Measurements from ENCODE around the gene BCR. TPM values are rescaled to one million over a fixed set of nuclear protein-coding genes. Genes with fewer than 3 reads are reported as not detected.

BCR gene
- total and polyA plus RNA-seq, 2 of the 13 experiments (the other 11 are each of a cell fraction or from before 2014, with no cell fraction given), result 19.9 to 33.6 TPM

DNA sequence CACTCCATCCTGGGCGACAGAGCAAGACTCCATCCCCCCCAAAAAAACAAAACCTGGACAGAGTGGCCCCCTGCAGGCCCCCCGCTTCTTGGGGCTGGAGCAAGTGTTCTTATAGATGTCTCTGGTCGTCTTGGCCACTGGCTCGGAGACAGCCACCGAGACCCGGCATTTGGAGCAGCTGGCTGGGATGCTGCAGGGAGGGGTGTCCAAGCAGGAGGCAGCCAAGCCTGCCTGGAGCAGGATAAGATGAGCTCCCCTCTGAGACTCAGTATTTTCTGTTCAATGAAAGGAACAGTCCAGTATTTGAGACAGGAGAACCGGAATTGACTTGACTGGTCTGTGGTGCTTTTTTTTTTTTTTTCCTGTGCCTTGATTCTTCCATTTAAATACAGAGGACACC lies 44.5 kb downstream of the BCR start (continued):
- TF ChIP-seq BRCA1 (CRISPR knock-in tag; IDR thresholded peaks at IDR 0.05) (no peak), PHF21A (CRISPR knock-in tag; IDR thresholded peaks at IDR 0.05) (no peak), MAFK (conservative IDR thresholded peaks at IDR 0.05 in 1 of 2, IDR thresholded peaks at IDR 0.05 in 1 of 2; ENCODE audit: low read length in 2 of 2) (no peak), ZBTB3 (CRISPR knock-in tag; IDR thresholded peaks at IDR 0.05; ENCODE audit: borderline replicate concordance, low read depth) (no peak), ZNF30 (CRISPR knock-in tag; IDR thresholded peaks at IDR 0.05) (no peak)
- TF ChIP-seq, protein P1, sequence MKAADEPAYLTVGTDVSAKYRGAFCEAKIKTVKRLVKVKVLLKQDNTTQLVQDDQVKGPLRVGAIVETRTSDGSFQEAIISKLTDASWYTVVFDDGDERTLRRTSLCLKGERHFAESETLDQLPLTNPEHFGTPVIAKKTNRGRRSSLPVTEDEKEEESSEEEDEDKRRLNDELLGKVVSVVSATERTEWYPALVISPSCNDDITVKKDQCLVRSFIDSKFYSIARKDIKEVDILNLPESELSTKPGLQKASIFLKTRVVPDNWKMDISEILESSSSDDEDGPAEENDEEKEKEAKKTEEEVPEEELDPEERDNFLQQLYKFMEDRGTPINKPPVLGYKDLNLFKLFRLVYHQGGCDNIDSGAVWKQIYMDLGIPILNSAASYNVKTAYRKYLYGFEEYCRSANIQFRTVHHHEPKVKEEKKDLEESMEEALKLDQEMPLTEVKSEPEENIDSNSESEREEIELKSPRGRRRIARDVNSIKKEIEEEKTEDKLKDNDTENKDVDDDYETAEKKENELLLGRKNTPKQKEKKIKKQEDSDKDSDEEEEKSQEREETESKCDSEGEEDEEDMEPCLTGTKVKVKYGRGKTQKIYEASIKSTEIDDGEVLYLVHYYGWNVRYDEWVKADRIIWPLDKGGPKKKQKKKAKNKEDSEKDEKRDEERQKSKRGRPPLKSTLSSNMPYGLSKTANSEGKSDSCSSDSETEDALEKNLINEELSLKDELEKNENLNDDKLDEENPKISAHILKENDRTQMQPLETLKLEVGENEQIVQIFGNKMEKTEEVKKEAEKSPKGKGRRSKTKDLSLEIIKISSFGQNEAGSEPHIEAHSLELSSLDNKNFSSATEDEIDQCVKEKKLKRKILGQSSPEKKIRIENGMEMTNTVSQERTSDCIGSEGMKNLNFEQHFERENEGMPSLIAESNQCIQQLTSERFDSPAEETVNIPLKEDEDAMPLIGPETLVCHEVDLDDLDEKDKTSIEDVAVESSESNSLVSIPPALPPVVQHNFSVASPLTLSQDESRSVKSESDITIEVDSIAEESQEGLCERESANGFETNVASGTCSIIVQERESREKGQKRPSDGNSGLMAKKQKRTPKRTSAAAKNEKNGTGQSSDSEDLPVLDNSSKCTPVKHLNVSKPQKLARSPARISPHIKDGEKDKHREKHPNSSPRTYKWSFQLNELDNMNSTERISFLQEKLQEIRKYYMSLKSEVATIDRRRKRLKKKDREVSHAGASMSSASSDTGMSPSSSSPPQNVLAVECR (CRISPR knock-in tag; IDR thresholded peaks at IDR 0.05; ENCODE audit: borderline replicate concordance), result no peak
- TF ChIP-seq, protein P2, sequence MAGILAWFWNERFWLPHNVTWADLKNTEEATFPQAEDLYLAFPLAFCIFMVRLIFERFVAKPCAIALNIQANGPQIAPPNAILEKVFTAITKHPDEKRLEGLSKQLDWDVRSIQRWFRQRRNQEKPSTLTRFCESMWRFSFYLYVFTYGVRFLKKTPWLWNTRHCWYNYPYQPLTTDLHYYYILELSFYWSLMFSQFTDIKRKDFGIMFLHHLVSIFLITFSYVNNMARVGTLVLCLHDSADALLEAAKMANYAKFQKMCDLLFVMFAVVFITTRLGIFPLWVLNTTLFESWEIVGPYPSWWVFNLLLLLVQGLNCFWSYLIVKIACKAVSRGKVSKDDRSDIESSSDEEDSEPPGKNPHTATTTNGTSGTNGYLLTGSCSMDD (CRISPR knock-in tag; IDR thresholded peaks at IDR 0.05), result no peak

DNA sequence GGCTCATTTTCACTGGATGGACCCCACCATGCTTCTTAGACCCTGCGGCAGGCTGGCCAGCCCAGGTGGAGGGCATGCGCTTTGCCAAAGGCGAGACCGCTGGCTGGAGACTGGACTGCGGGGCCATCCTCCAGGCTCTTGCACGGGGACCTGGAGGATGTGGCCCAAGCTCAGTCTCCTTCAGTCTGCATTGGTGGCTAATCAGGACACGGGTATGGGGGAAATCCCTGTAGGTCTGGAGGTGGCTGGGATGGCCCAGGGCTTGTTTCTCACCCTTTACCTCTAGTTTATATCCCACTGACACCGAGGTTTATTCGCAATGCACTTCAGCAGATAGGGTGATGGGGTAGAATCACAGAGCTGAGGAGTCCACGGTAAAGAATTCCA lies 45.0 kb downstream of the BCR start:
- Histone ChIP-seq H3K4me3 (replicated peaks in 1 of 3; ENCODE audit: insufficient read depth in 1 of 3, low read depth in 2 of 3, low read length in 3 of 3) (no peak overlapping the region), H4K20me1 (ENCODE audit: insufficient read depth, low read length) (peaks cover 19% of the 10 kb centered on the region), H3K4me1 (ENCODE audit: insufficient read depth, low read length) (peaks cover 39% of the 10 kb centered on the region), H3K79me2 (ENCODE audit: insufficient read depth, low read length) (peaks cover 88% of the 10 kb centered on the region), H3K4me2 (ENCODE audit: low read depth, low read length) (no peak overlapping the region), H3K27ac (ENCODE audit: extremely low read length, insufficient read depth, low read length) (no peak overlapping the region), H3K36me3 (replicated peaks in 1 of 2; ENCODE audit: control insufficient read depth in 1 of 2, insufficient read depth in 2 of 2, low read length in 2 of 2) (peaks cover 0 to 5% of the 10 kb centered on the region in 2 experiments; a peak in 4 of 5 replicates), H3K9me3 (ENCODE audit: low read length) (no peaks in the 10 kb centered on the region), H2AFZ (ENCODE audit: low read length) (no peak overlapping the region), H3K9ac (ENCODE audit: insufficient read depth, low read depth, low read length) (no peak overlapping the region), H3K27me3 (ENCODE audit: control insufficient read depth in 1 of 2, insufficient read depth in 2 of 2, low read length in 2 of 2) (no peaks in the 10 kb centered on the region)
- POLR2A ChIA-PET, result no interaction called here
- BruUV-seq (replicated peaks), result no TSS peak
- CTCF ChIA-PET (ENCODE audit: low intra/inter-chr PET ratio, low total read pairs), result no interaction called here
- WGBS (ENCODE audit: low lambda C conversion rate), result 97% methylated on average over 9 of the region's 10 CpGs
- no peak for FAIRE-seq
- in situ Hi-C loops (cut with HindIII; ENCODE audit: extremely low pct_ligation_motif_present, low pct_unique_long_range_greater_than_20kb), result no loop called here
- DNase-seq (ENCODE audit: low spot score), result no peak
- intact Hi-C loops (cut with micrococcal nuclease; ENCODE audit: unreplicated experiment), result no loop called here
- ATAC-seq, result no peak
- TF ChIP-seq, protein P3, sequence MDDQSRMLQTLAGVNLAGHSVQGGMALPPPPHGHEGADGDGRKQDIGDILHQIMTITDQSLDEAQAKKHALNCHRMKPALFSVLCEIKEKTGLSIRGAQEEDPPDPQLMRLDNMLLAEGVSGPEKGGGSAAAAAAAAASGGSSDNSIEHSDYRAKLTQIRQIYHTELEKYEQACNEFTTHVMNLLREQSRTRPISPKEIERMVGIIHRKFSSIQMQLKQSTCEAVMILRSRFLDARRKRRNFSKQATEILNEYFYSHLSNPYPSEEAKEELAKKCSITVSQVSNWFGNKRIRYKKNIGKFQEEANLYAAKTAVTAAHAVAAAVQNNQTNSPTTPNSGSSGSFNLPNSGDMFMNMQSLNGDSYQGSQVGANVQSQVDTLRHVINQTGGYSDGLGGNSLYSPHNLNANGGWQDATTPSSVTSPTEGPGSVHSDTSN (CRISPR knock-in tag; IDR thresholded peaks at IDR 0.05; ENCODE audit: borderline replicate concordance), result no peak
- TF ChIP-seq ZNF614 (CRISPR knock-in tag; IDR thresholded peaks at IDR 0.05; ENCODE audit: borderline replicate concordance) (no peak), TCF7L2 (IDR thresholded peaks at IDR 0.05; ENCODE audit: low read depth, low read length) (no peak)
- TF ChIP-seq, protein P4, sequence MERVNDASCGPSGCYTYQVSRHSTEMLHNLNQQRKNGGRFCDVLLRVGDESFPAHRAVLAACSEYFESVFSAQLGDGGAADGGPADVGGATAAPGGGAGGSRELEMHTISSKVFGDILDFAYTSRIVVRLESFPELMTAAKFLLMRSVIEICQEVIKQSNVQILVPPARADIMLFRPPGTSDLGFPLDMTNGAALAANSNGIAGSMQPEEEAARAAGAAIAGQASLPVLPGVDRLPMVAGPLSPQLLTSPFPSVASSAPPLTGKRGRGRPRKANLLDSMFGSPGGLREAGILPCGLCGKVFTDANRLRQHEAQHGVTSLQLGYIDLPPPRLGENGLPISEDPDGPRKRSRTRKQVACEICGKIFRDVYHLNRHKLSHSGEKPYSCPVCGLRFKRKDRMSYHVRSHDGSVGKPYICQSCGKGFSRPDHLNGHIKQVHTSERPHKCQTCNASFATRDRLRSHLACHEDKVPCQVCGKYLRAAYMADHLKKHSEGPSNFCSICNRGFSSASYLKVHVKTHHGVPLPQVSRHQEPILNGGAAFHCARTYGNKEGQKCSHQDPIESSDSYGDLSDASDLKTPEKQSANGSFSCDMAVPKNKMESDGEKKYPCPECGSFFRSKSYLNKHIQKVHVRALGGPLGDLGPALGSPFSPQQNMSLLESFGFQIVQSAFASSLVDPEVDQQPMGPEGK (CRISPR knock-in tag; IDR thresholded peaks at IDR 0.05), result no peak
- TF ChIP-seq, protein P5, sequence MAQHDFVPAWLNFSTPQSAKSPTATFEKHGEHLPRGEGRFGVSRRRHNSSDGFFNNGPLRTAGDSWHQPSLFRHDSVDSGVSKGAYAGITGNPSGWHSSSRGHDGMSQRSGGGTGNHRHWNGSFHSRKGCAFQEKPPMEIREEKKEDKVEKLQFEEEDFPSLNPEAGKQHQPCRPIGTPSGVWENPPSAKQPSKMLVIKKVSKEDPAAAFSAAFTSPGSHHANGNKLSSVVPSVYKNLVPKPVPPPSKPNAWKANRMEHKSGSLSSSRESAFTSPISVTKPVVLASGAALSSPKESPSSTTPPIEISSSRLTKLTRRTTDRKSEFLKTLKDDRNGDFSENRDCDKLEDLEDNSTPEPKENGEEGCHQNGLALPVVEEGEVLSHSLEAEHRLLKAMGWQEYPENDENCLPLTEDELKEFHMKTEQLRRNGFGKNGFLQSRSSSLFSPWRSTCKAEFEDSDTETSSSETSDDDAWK (CRISPR knock-in tag; IDR thresholded peaks at IDR 0.05), result no peak
- TF ChIP-seq, protein P6, sequence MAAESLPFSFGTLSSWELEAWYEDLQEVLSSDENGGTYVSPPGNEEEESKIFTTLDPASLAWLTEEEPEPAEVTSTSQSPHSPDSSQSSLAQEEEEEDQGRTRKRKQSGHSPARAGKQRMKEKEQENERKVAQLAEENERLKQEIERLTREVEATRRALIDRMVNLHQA (CRISPR knock-in tag; IDR thresholded peaks at IDR 0.05), result no peak
